IMR-90 (cell line): Measurements from ENCODE around the gene MAPRE2. TPM values are rescaled to one million over a fixed set of nuclear protein-coding genes. Genes with fewer than 3 reads are reported as not detected.

Experiments used
- ATAC-seq: fragments of 200-7000 bp; cut with Tn5 transposase; 2 replicates; pipeline ENCODE4 v1.9.1; 2020; ENCODE audit warnings: low read depth, mild to moderate bottlenecking, moderate library complexity
- BruUV-seq: library from RNA; stranded (reverse); fragments of 400-500 nt; replicated peaks from 2 replicates; lab custom pipeline; 2021; lab: Mats Ljungman, UMichigan
- CTCF ChIA-PET: fragments of 300-600 bp; formaldehyde crosslinking; extraction: SDS; loops from one replicate; lab custom pipeline; 2021; ENCODE audit warnings: antibody characterized with exemption; lab: Yijun Ruan, JAX
- POLR2A ChIA-PET: fragments of 300-600 bp; sonication (Branson Sonifier 250); formaldehyde crosslinking; loops from one replicate; lab custom pipeline; 2022; ENCODE audit warnings: antibody characterized with exemption; ENCODE audit not compliant: unreplicated experiment; lab: Charles Lee
- DNase-seq: peaks from one replicate; pipeline ENCODE4 v3.0.0; 2013
- H2AFZ ChIP-seq: replicated peaks from 2 replicates; pipeline ENCODE3; 2013; ENCODE audit warnings: low read length, mild to moderate bottlenecking; ENCODE audit not compliant: poor library complexity
- H2AK5ac ChIP-seq: 2 replicates; pipeline ENCODE4 v1.6.1; 2013; ENCODE audit warnings: low read depth, low read length, inconsistent platforms
- H2AK9ac ChIP-seq: replicated peaks from 2 replicates; pipeline ENCODE3; 2013; ENCODE audit warnings: mild to moderate bottlenecking, low read depth, low read length, moderate library complexity; ENCODE audit not compliant: poor library complexity
- H2BK120ac ChIP-seq: 2 replicates; pipeline ENCODE4 v1.6.1; 2013; ENCODE audit warnings: low read depth, low read length, inconsistent platforms
- H2BK15ac ChIP-seq: 3 replicates; pipeline ENCODE4 v1.6.1; 2013; ENCODE audit warnings: low read depth, low read length, inconsistent platforms
- H2BK20ac ChIP-seq: 2 replicates; pipeline ENCODE4 v1.6.1; 2013; ENCODE audit warnings: low read depth, mild to moderate bottlenecking, inconsistent platforms, low read length, moderate library complexity
- H2BK5ac ChIP-seq: 2 replicates; pipeline ENCODE4 v1.6.1; 2013; ENCODE audit warnings: mild to moderate bottlenecking, low read depth, low read length, inconsistent platforms; ENCODE audit not compliant: poor library complexity, severe bottlenecking
- H3K14ac ChIP-seq: replicated peaks from 2 replicates; pipeline ENCODE4 v1.6.1; 2013; ENCODE audit warnings: low read depth, low read length, inconsistent platforms
- H3K18ac ChIP-seq: 2 replicates; pipeline ENCODE4 v1.6.1; 2013; ENCODE audit warnings: low read depth, low read length, control low read depth
- H3K23ac ChIP-seq: 2 replicates; pipeline ENCODE4 v1.6.1; 2013; ENCODE audit warnings: low read depth, low read length, inconsistent platforms
- H3K27ac ChIP-seq: 2 replicates; pipeline ENCODE4 v1.5.1; 2013; ENCODE audit warnings: mild to moderate bottlenecking, control low read depth, low read length; ENCODE audit not compliant: insufficient read depth
- H3K27me3 ChIP-seq: 2 replicates; pipeline ENCODE4 v1.6.1; 2013; ENCODE audit warnings: low read length; ENCODE audit not compliant: control insufficient read depth, insufficient read depth
- H3K36me3 ChIP-seq: 2 replicates; pipeline ENCODE4 v1.6.1; 2013; ENCODE audit warnings: low read length, mixed read lengths; ENCODE audit not compliant: control insufficient read depth, insufficient read depth
- H3K4ac ChIP-seq: 2 replicates; pipeline ENCODE4 v1.6.1; 2013; ENCODE audit warnings: low read depth, low read length, inconsistent platforms
- H3K4me1 ChIP-seq: 2 replicates; pipeline ENCODE4 v1.6.1; 2013; ENCODE audit warnings: low read length, mixed read lengths; ENCODE audit not compliant: control insufficient read depth, insufficient read depth
- H3K4me2 ChIP-seq: 2 replicates; pipeline ENCODE4 v1.6.1; 2013; ENCODE audit warnings: low read depth, mild to moderate bottlenecking, control low read depth, low read length, moderate library complexity
- H3K4me3 ChIP-seq: 2 replicates; pipeline ENCODE4 v1.5.1; 2013; ENCODE audit warnings: low read depth, mild to moderate bottlenecking, control low read depth, low read length, moderate library complexity; ENCODE audit not compliant: insufficient read depth
- H3K56ac ChIP-seq: 2 replicates; pipeline ENCODE4 v1.6.1; 2013; ENCODE audit warnings: low read length, inconsistent platforms; ENCODE audit not compliant: insufficient read depth; ENCODE audit errors: extremely low read depth
- H3K79me1 ChIP-seq, 2 experiments: 2 replicates each; pipeline ENCODE4 v1.6.1; 2013; ENCODE audit warnings: low read length in 2 of 2, inconsistent platforms in 1 of 2, low read depth in 1 of 2
- H3K9ac ChIP-seq: 2 replicates; pipeline ENCODE4 v1.6.1; 2013; ENCODE audit warnings: low read depth, low read length, control low read depth
- H3K9me1 ChIP-seq: 2 replicates; pipeline ENCODE4 v1.6.1; 2013; ENCODE audit warnings: low read length, inconsistent platforms; ENCODE audit not compliant: insufficient read depth
- H3K9me3 ChIP-seq: 2 replicates; pipeline ENCODE4 v1.6.1; 2013; ENCODE audit warnings: low read length; ENCODE audit not compliant: control insufficient read depth, insufficient read depth
- H4K20me1 ChIP-seq: 2 replicates; pipeline ENCODE4 v1.6.1; 2013; ENCODE audit warnings: low read length, inconsistent platforms; ENCODE audit not compliant: insufficient read depth
- H4K5ac ChIP-seq: 2 replicates; pipeline ENCODE4 v1.6.1; 2013; ENCODE audit warnings: mild to moderate bottlenecking, low read depth, low read length, control low read depth
- H4K8ac ChIP-seq, 2 experiments: 2 replicates each; pipeline ENCODE4 v1.6.1; 2013; ENCODE audit warnings: low read depth in 2 of 2, low read length in 2 of 2, control low read depth in 1 of 2, inconsistent platforms in 1 of 2
- H4K91ac ChIP-seq: 2 replicates; pipeline ENCODE4 v1.6.1; 2013; ENCODE audit warnings: low read depth, low read length, inconsistent platforms; ENCODE audit not compliant: insufficient read depth
- MAFK ChIP-seq: IDR thresholded peaks from 2 replicates; pipeline ENCODE4 v1.6.1; 2012; ENCODE audit warnings: low read depth, low read length, improper control_type of control experiment
- WGBS, 2 experiments: methylation state at CpG; one replicate each; pipeline versions ENCODE4 v1.1.5 to v1.1.7; 2013; ENCODE audit warnings: missing lambda C conversion rate in 2 of 2; ENCODE audit not compliant: insufficient read length in 1 of 2; ENCODE audit errors: extremely low coverage in 2 of 2; 5-methylcytosine and 5-hydroxymethylcytosine counted together
- dilution Hi-C: fragments of 300-500 bp; cut with HindIII; formaldehyde crosslinking; loops from one replicate; pipeline ENCODE4 v1.14.3; 2018; ENCODE audit warnings: low sequenced_read_pairs; ENCODE audit not compliant: unreplicated experiment
- in situ Hi-C: fragments of 300-500 bp; cut with MboI; formaldehyde crosslinking; loops from 3 replicates; pipeline ENCODE4 v1.14.3; 2019; ENCODE audit warnings: low sequenced_read_pairs, inconsistent platforms, mixed read lengths
- intact Hi-C: fragments of 100-400 bp; cut with micrococcal nuclease; formaldehyde crosslinking; loops from 2 replicates; pipeline ENCODE4 v1.10.0; 2022
- polyA plus RNA-seq, 3 experiments: library from polyadenylated mRNA; depleted of rRNA; stranded (reverse); fragments of >200 nt; gene quantifications; 2 replicates each; pipeline ENCODE4 v1.2.3, GENCODE V29; 2012; ENCODE audit warnings: low replicate concordance in 1 of 3
- total RNA-seq: library from RNA; depleted of rRNA; stranded (reverse); fragments of >200 nt; gene quantifications from 2 replicates; pipeline ENCODE4 v1.2.3, GENCODE V29; 2012
- TF ChIP-seq, protein P1 (sequence below): conservative IDR thresholded peaks from 2 replicates; pipeline ENCODE4 v1.5.1; 2012; ENCODE audit warnings: mild to moderate bottlenecking, low read depth, low read length, improper control_type of control experiment

MAPRE2 gene
- total and polyA plus RNA-seq, 2 of the 4 experiments (the other 2 are of a cell fraction): 19.6 to 23.8 TPM

DNA sequence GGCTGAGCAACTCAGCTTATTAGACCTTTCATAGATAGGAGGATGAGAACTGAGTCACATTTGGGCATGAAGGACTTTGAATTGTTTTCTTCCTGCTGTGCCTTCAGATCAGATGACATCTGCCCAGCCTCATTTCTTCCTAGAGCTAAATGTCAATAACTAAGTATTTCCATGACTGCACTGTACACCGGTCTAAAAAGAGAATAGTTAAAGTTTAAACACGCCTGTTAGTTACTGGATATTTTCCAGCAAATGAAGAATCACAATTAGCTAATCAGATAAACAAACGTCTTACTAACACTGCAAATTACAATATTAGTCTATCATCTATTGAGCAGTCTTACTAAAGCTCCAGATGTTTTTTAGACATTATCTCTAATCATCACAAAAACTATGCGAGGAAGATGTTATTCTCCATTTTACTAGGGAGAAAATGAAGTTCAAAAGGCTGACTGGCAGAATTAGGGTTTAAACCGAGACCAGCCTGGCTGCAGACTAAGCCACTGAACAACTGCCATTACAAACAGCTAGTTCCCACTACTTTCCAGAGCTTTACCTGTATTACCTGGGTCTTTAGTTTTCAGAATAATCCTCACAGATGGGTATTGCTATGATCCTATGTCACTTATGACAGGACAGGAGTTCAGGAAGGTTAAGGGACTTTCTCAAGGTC is 130.2 kb downstream of the MAPRE2 start:
- POLR2A ChIA-PET: no interaction called here
- H3K4me2 ChIP-seq: no peak overlapping the region
- in situ Hi-C loops: no loop called here

More for the DNA sequence above, 130.2 kb downstream of the MAPRE2 start:
- Histone ChIP-seq H3K36me3 (no peaks in the 10 kb centered on the region), H4K20me1 (no peaks in the 10 kb centered on the region), H3K27me3 (peaks cover 4% of the 10 kb centered on the region), H3K4me3 (no peak overlapping the region), H3K4me1 (no peaks in the 10 kb centered on the region), H3K4ac (no peak overlapping the region), H2BK120ac (no peak overlapping the region), H3K27ac (no peak overlapping the region), H3K56ac (no peak overlapping the region), H2AK9ac (no peak overlapping the region), H3K9me3 (no peaks in the 10 kb centered on the region), H3K79me1 (no peaks in the 10 kb centered on the region), H3K18ac (no peak overlapping the region), H4K91ac (no peak overlapping the region), H2BK5ac (no peak overlapping the region), H2BK15ac (no peak overlapping the region), H4K8ac (no peak overlapping the region), H2BK20ac (no peak overlapping the region), H2AFZ (no peak overlapping the region), H3K14ac (no peak overlapping the region), H3K23ac (no peak overlapping the region), H3K9ac (no peak overlapping the region), H3K9me1 (0 out of 2 replicates have a peak, but pooled peaks cover 3% of the 10 kb centered on the region), H4K5ac (no peak overlapping the region), H2AK5ac (no peak overlapping the region)
- no peak for ATAC-seq
- TF ChIP-seq, protein P1, sequence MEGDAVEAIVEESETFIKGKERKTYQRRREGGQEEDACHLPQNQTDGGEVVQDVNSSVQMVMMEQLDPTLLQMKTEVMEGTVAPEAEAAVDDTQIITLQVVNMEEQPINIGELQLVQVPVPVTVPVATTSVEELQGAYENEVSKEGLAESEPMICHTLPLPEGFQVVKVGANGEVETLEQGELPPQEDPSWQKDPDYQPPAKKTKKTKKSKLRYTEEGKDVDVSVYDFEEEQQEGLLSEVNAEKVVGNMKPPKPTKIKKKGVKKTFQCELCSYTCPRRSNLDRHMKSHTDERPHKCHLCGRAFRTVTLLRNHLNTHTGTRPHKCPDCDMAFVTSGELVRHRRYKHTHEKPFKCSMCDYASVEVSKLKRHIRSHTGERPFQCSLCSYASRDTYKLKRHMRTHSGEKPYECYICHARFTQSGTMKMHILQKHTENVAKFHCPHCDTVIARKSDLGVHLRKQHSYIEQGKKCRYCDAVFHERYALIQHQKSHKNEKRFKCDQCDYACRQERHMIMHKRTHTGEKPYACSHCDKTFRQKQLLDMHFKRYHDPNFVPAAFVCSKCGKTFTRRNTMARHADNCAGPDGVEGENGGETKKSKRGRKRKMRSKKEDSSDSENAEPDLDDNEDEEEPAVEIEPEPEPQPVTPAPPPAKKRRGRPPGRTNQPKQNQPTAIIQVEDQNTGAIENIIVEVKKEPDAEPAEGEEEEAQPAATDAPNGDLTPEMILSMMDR: no peak
- TF ChIP-seq MAFK: no peak
- no peak for DNase-seq
- CTCF ChIA-PET: interaction anchor here (0.6 to 0.7 kb wide), 2 partner anchors 108 to 268 kb away, joined by 3 to 5 read pairs; no protein-coding TSS in a partner anchor
- BruUV-seq: no TSS peak
- no CpG with 5 or more reads among the region's 5 CpGs for WGBS, 2 experiments
- intact Hi-C loops: no loop called here
- dilution Hi-C loops: no loop called here
